ACHN (cell line): Measurements from ENCODE around the gene FHAD1.

Source experiments
- DNase-seq: peaks from one replicate; pipeline ENCODE4 v3.0.0-alpha.2; 2015
- in situ Hi-C: cut with HindIII; loops from 2 replicates; pipeline ENCODE4 v1.10.0; 2017; ENCODE audit warnings: low sequenced_read_pairs, low pct_ligation_motif_present, low pct_unique_long_range_greater_than_20kb

FHAD1 gene

GRCh38 chr1:15446212-15446611, 199.2 kb downstream of the FHAD1 start:
- in situ Hi-C loops = loop anchor here (25.0 kb wide), 1 partner anchor 134 kb away; no protein-coding TSS in a partner anchor
- DNase-seq = no peak
